GM12865 (cell line): Measurements from ENCODE around the gene NSA2.
"Not testable (repeated sequence)": the region's sequence is repeated elsewhere in the genome, so short reads cannot be mapped to it uniquely, and the experiment has no call there.

Experiments used
- DNase-seq: peaks from one replicate; pipeline ENCODE4 v3.0.0; 2010; ENCODE audit warnings: low read depth
- H3K4me3 ChIP-seq: 2 replicates; pipeline ENCODE4 v1.5.1; 2011; ENCODE audit warnings: mild to moderate bottlenecking, low read depth, low read length, control low read depth
- TF ChIP-seq, protein P1 (sequence below): IDR thresholded peaks from 2 replicates; pipeline ENCODE4 v1.5.1; 2011; ENCODE audit warnings: low read length, control low read depth, low read depth, inconsistent platforms; ENCODE audit not compliant: insufficient read depth; ENCODE audit errors: missing control alignments

Gene NSA2

DNA sequence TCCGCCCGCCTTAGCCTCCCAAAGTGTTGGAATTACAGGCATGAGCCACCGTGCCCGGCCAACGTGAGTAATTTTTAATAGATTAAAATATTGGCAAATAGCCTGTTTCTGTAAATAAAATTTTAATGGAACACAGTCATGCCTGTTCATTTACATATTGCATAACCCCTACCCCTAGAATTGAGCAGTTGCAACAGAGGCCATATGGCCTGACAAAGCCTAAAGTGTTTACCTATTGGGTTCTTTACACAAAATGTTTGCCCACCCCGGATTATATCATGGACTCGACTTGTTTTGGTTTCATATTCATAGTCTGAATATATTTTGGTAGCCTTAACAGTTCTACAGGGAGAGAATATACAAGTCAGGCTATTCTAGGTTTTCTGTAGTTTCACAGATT lies 5.3 kb downstream of the NSA2 start:
- DNase-seq, result no peak
- TF ChIP-seq, protein P1, sequence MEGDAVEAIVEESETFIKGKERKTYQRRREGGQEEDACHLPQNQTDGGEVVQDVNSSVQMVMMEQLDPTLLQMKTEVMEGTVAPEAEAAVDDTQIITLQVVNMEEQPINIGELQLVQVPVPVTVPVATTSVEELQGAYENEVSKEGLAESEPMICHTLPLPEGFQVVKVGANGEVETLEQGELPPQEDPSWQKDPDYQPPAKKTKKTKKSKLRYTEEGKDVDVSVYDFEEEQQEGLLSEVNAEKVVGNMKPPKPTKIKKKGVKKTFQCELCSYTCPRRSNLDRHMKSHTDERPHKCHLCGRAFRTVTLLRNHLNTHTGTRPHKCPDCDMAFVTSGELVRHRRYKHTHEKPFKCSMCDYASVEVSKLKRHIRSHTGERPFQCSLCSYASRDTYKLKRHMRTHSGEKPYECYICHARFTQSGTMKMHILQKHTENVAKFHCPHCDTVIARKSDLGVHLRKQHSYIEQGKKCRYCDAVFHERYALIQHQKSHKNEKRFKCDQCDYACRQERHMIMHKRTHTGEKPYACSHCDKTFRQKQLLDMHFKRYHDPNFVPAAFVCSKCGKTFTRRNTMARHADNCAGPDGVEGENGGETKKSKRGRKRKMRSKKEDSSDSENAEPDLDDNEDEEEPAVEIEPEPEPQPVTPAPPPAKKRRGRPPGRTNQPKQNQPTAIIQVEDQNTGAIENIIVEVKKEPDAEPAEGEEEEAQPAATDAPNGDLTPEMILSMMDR, result no peak
- no peak overlapping the region for H3K4me3 ChIP-seq

DNA sequence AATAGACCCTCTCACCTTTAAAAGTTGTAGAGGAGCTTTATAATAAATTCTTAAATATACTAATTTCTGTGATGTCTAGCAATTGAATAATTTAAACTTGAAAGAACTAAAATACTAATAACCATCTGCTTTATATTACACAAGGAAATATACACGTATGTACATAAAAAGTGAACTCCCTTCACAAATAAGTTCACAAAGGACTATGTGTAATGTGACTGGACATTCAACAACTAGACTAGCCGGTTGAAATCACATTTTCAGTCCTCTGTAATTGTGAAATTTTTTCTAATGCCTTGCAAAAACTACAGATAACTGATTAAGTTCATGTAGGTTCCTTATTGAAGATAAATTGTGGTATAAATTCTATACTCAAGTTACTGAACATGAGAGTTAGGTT lies 11.6 kb downstream of the NSA2 start:
- DNase-seq, result no peak
- TF ChIP-seq, protein P1, result no peak
- no peak overlapping the region for H3K4me3 ChIP-seq

DNA sequence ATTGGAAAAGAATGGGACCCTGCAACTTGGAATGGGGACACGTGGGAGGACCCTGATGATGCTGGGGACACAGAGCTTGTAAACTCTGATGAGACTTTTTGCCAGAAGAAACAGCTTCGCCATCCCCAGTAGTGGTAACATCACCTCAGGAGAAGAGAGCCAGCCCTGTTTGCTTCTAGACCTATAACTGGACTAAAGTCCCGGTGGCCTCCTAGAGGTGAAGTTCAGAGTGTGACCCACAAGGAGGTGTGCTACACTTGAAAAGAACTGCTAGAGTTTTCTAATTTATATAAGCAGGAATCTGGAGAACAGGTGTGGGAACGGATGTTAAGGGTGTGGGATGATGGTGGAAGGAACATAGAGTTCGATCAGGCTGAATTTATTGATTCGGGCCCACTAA lies 19.8 kb downstream of the NSA2 start:
- H3K4me3 ChIP-seq, result no peak overlapping the region
- no peak for DNase-seq
- TF ChIP-seq, protein P1, result no peak

DNA sequence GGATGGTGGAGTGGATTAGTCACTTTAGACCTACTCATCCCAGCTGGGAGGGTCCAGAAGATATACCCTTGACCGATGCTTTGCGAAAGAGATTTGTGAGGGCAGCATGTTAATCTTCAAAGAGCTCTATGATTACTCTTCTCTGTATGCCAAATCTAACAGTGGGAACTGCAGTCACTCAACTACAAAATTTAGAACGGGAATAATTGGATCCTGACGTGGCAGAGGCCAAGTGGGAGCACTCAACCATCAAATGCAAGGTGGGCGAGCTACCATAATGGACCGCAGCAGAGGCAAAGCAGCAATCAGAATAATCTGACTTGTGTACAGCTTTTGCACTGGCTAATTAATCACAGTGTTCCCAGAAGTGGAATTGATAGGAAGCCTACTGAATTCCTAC lies 20.4 kb downstream of the NSA2 start:
- no peak overlapping the region for H3K4me3 ChIP-seq
- DNase-seq, result no peak
- TF ChIP-seq, protein P1, result no peak

DNA sequence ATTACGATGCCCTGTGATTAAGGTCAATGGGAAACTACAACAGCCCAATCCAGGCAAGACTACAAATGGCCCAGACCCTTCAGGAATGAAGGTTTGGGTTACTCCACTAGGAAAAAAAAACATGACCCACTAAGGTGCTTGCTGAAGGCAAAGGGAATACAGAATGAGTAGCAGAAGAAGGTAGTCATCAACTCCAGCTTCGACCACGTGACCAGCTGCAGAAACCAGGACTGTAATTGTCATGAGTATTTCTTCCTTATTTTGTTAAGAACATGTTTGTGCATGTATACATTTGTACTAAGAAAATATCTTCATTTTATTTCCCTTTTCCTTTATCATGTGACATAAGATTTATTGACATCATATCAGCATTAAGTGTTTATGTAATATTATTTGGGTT lies 24.6 kb downstream of the NSA2 start:
- not testable (repeated sequence) for DNase-seq

DNA sequence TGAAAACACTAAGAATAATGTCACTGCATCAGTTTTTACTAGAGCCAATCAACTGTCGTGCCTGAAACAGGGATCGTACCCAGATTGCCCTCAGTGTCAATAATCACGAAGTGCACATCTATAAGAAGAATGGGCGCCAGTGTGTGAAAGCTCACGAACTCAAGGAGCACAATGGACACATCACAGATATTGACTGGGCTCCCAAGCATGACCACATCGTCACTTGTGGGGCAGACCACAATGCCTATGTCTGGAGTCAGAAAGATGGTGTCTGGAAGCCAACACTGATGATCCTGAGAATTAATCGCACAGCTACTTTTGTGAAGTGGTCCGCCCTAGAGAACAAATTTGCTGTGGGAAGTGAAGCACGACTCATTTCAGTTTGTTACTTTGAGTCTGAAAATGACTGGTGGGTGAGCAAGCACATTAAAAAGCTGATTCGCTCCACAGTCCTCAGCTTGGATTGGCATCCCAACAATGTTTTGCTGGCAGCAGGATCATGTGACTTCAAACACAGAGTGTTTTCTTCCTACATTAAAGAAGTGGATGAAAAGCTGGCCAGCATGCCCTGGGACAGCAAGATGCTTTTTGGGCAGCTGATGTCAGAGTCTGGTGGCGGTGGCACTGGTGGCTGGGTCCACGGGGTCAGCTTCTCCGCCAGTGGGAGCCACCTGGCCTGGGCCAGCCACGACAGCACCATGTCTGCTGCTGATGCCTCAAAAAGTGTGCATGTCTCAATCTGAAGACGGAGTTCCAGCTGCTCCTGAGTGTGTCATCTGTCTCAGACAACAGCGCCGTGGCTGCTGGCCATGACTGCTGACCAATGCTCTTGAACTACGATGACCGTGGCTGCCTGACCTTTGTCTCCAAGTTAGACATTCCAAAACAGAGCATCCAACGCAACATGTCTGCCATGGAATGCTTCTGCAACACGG lies 32.2 kb downstream of the NSA2 start:
- TF ChIP-seq, protein P1, result no peak
- H3K4me3 ChIP-seq, result no peak overlapping the region
- no peak for DNase-seq

More for the DNA sequence above, 24.6 kb downstream of the NSA2 start:
- not testable (repeated sequence) for H3K4me3 ChIP-seq

DNA sequence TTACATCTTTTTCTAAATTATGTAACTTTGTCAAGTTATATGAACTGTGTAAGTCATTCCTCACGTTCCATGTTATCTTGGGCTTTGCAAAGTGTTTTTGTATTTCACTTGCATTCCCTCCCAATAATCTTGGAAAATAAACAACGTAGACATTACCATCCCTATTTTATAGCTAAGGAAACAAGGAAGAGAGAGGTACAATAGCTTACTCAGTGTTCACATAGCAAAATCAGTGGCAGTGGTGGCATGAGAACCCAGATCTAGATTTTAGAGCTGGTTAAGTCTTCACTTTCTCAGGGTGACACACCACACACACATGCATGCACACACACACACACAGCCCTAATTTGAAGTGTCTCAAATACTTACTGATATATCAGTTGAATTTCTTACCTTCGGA lies 34.1 kb downstream of the NSA2 start:
- TF ChIP-seq, protein P1, result no peak
- no peak for DNase-seq
- H3K4me3 ChIP-seq, result no peak overlapping the region
